SK-N-SH (cell line): Measurements from ENCODE around the gene FZR1.

Experiments used
- CHD2 ChIP-seq: fragments of 150-350 bp; IDR thresholded peaks from 2 replicates; pipeline ENCODE4 v1.6.1; 2018; ENCODE audit warnings: low read length; ENCODE audit not compliant: partially characterized antibody
- CTCF ChIP-seq: fragments of 200-600 bp; sonication (generic); IDR thresholded peaks from 2 replicates; pipeline ENCODE4 v1.6.1; 2017; ENCODE audit warnings: antibody characterized with exemption, mild to moderate bottlenecking, moderate library complexity
- ELF1 ChIP-seq: IDR thresholded peaks from 2 replicates; pipeline ENCODE4 v1.4.0; 2012
- EP300 ChIP-seq, 2 experiments: IDR thresholded peaks; 2 replicates each; pipeline versions ENCODE4 v1.4.0 to v1.6.1; 2012; ENCODE audit warnings: borderline replicate concordance in 1 of 2, low read depth in 1 of 2, low read length in 1 of 2
- EZH2phosphoT487 ChIP-seq: fragments of 200-600 bp; sonication (generic); IDR thresholded peaks from 2 replicates; pipeline ENCODE4 v1.6.1; 2017; ENCODE audit warnings: low read depth, mixed run types, mild to moderate bottlenecking, antibody characterized with exemption, moderate library complexity, borderline replicate concordance
- FOSL2 ChIP-seq: IDR thresholded peaks from 2 replicates; pipeline ENCODE4 v1.4.0; 2012; ENCODE audit warnings: low read depth, mild to moderate bottlenecking, moderate library complexity, borderline replicate concordance
- FOXJ3 ChIP-seq: sonication (generic); formaldehyde crosslinking; IDR thresholded peaks from 2 replicates; pipeline ENCODE4 v1.5.1; 2020; ENCODE audit warnings: mild to moderate bottlenecking, missing genetic modification reagents
- PBX3 ChIP-seq: IDR thresholded peaks from 2 replicates; pipeline ENCODE4; 2012
- POLR2AphosphoS5 ChIP-seq: IDR thresholded peaks from 2 replicates; pipeline ENCODE4 v1.6.1; 2012; ENCODE audit warnings: low read depth, low read length
- SMC3 ChIP-seq: IDR thresholded peaks from 2 replicates; pipeline ENCODE4 v1.6.1; 2012; ENCODE audit warnings: low read depth, low read length, improper control_type of control experiment
- TAF1 ChIP-seq: IDR thresholded peaks from 2 replicates; pipeline ENCODE4 v1.6.1; 2012; ENCODE audit warnings: low read depth, mild to moderate bottlenecking, low read length, moderate library complexity, borderline replicate concordance
- YY1 ChIP-seq: IDR thresholded peaks from 2 replicates; pipeline ENCODE4 v1.4.0; 2012; ENCODE audit warnings: low read depth, mild to moderate bottlenecking
- TF ChIP-seq, protein P1 (sequence below): IDR thresholded peaks from 2 replicates; pipeline ENCODE4 v1.4.0; 2012; ENCODE audit warnings: low read depth
- TF ChIP-seq, protein P2 (sequence below): IDR thresholded peaks from 2 replicates; pipeline ENCODE4 v1.6.1; 2012; ENCODE audit warnings: mild to moderate bottlenecking, low read depth, low read length, moderate library complexity

DNA sequence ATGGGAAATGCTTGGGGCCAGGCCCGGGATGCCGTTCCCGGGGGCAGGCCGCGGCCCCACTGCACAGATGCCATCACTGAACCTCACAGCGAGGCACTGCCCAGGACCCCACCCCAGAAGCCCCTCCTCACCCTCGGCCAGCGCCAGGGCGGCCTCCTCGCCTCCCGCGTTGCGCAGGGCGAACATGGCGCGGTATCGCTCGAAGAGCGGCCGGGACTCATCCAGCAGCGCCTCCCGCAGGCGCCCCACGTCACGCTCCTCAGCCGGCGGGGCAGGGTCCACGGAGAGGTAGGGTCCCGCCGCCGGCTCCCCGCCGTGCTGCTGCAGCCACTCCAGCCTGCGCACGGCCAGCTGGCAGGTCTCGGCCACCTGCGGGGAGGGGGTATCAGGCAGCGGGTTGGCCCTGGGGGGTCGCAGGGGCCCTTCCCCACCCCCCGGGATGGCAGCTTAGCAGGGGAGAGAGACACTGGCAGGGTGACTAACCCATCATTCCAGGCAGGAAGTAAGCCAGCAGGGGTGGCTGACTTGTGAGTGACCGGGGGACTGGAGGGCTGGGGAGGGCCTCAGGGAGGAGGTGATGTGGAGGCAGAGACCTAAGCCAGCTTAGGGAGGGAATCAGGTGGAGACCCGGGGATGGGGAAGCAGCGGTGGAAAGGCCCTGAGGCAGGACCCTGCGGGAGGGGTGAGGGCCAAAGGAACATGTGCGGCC, 13.8 kb upstream of the FZR1 start:
- TF ChIP-seq YY1 (no peak), EP300 (IDR thresholded peaks at IDR 0.05; ENCODE audit: borderline replicate concordance in 1 of 2, low read depth in 1 of 2, low read length in 1 of 2) (no peak), EZH2phosphoT487 (no peak), FOSL2 (no peak), TAF1 (no peak), CTCF (no peak), CHD2 (no peak), ELF1 (no peak), FOXJ3 (CRISPR knock-in tag) (no peak), POLR2AphosphoS5 (no peak), SMC3 (no peak), PBX3 (no peak)
- TF ChIP-seq, protein P1, sequence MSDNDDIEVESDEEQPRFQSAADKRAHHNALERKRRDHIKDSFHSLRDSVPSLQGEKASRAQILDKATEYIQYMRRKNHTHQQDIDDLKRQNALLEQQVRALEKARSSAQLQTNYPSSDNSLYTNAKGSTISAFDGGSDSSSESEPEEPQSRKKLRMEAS: no peak
- TF ChIP-seq, protein P2, sequence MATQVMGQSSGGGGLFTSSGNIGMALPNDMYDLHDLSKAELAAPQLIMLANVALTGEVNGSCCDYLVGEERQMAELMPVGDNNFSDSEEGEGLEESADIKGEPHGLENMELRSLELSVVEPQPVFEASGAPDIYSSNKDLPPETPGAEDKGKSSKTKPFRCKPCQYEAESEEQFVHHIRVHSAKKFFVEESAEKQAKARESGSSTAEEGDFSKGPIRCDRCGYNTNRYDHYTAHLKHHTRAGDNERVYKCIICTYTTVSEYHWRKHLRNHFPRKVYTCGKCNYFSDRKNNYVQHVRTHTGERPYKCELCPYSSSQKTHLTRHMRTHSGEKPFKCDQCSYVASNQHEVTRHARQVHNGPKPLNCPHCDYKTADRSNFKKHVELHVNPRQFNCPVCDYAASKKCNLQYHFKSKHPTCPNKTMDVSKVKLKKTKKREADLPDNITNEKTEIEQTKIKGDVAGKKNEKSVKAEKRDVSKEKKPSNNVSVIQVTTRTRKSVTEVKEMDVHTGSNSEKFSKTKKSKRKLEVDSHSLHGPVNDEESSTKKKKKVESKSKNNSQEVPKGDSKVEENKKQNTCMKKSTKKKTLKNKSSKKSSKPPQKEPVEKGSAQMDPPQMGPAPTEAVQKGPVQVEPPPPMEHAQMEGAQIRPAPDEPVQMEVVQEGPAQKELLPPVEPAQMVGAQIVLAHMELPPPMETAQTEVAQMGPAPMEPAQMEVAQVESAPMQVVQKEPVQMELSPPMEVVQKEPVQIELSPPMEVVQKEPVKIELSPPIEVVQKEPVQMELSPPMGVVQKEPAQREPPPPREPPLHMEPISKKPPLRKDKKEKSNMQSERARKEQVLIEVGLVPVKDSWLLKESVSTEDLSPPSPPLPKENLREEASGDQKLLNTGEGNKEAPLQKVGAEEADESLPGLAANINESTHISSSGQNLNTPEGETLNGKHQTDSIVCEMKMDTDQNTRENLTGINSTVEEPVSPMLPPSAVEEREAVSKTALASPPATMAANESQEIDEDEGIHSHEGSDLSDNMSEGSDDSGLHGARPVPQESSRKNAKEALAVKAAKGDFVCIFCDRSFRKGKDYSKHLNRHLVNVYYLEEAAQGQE: no peak
